Ovary (tissue), 3 donors: ENCODE results near the gene OR3A2.
"Not testable (repeated sequence)": the region's sequence is repeated elsewhere in the genome, so short reads cannot be mapped to it uniquely, and the experiment has no call there.

ENCODE experiments used
- CTCF ChIP-seq, 3 donors: fragments of 450-650 bp in 2 of 3; fragments of 200-600 bp in 1 of 3; IDR thresholded peaks; one replicate each; pipeline versions ENCODE4 v1.5.1 to v1.8.0; 2016 to 2022; ENCODE audit warnings: antibody characterized with exemption in 3 of 3, mild to moderate bottlenecking in 1 of 3
- EP300 ChIP-seq: sonication (generic); formaldehyde crosslinking; IDR thresholded peaks from one replicate; pipeline ENCODE4 v1.6.1; 2017; ENCODE audit warnings: antibody characterized with exemption
- POLR2A ChIP-seq: fragments of 450-650 bp; IDR thresholded peaks from one replicate; pipeline ENCODE4 v1.6.1; 2017; ENCODE audit warnings: antibody characterized with exemption, mild to moderate bottlenecking, moderate library complexity
- donor health status: DM: no; HTN: no; CAD: no.

- not testable (repeated sequence) for TF ChIP-seq CTCF (IDR thresholded peaks at IDR 0.05); POLR2A; EP300
Observed at GRCh38 chr17:3412216-3412615, 26.1 kb upstream of the OR3A2 start.
